HG02884 (cell line): Measurements from ENCODE around the gene ARID5A.
"Not testable (repeated sequence)": the region's sequence is repeated elsewhere in the genome, so short reads cannot be mapped to it uniquely, and the experiment has no call there.

Experiments
- ATAC-seq: cut with Tn5 transposase; IDR thresholded peaks from one replicate; pipeline ENCODE4 v1.9.1; 2021; ENCODE audit warnings: mild to moderate bottlenecking, moderate library complexity; ENCODE audit not compliant: unreplicated experiment

ARID5A gene

GRCh38 chr2:96539215-96539920 lies 2.8 kb downstream of the ARID5A start:
- ATAC-seq, result no peak

GRCh38 chr2:96540136-96540535 lies 3.6 kb downstream of the ARID5A start:
- no peak for ATAC-seq

- no peak for ATAC-seq
Measured at GRCh38 chr2:96541398-96542152, 5.0 kb downstream of the ARID5A start.

- ATAC-seq, result no peak
Measured at GRCh38 chr2:96542357-96542977, 5.9 kb downstream of the ARID5A start.

GRCh38 chr2:96546321-96546720 lies 9.8 kb downstream of the ARID5A start:
- ATAC-seq, result no peak

GRCh38 chr2:96546797-96547196 lies 10.2 kb downstream of the ARID5A start:
- no peak for ATAC-seq

GRCh38 chr2:96547203-96547641 lies 10.7 kb downstream of the ARID5A start:
- no peak for ATAC-seq

- no peak for ATAC-seq
Measured at GRCh38 chr2:96547731-96548171, 11.2 kb downstream of the ARID5A start.

- no peak for ATAC-seq
Measured at GRCh38 chr2:96548558-96549465, 12.3 kb downstream of the ARID5A start.

- no peak for ATAC-seq
Measured at GRCh38 chr2:96549466-96549785, 12.9 kb downstream of the ARID5A start.

GRCh38 chr2:96549967-96550786 lies 13.6 kb downstream of the ARID5A start:
- ATAC-seq, result no peak

- ATAC-seq, result no peak
Measured at GRCh38 chr2:96550787-96551604, 14.4 kb downstream of the ARID5A start.

GRCh38 chr2:96551605-96552314 lies 15.2 kb downstream of the ARID5A start:
- no peak for ATAC-seq

GRCh38 chr2:96552315-96553175 lies 16.0 kb downstream of the ARID5A start:
- no peak for ATAC-seq

- ATAC-seq, result no peak
Measured at GRCh38 chr2:96553176-96553956, 16.8 kb downstream of the ARID5A start.

- not testable (repeated sequence) for ATAC-seq
Measured at GRCh38 chr2:96553957-96554292, 17.4 kb downstream of the ARID5A start.
